GM19372 (cell line): ENCODE measurements around the gene COL15A1.

Source experiments
- ATAC-seq: cut with Tn5 transposase; IDR thresholded peaks from one replicate; pipeline ENCODE4 v1.9.1; 2021; ENCODE audit warnings: mild to moderate bottlenecking, low read depth, moderate library complexity; ENCODE audit not compliant: unreplicated experiment

Gene COL15A1

DNA sequence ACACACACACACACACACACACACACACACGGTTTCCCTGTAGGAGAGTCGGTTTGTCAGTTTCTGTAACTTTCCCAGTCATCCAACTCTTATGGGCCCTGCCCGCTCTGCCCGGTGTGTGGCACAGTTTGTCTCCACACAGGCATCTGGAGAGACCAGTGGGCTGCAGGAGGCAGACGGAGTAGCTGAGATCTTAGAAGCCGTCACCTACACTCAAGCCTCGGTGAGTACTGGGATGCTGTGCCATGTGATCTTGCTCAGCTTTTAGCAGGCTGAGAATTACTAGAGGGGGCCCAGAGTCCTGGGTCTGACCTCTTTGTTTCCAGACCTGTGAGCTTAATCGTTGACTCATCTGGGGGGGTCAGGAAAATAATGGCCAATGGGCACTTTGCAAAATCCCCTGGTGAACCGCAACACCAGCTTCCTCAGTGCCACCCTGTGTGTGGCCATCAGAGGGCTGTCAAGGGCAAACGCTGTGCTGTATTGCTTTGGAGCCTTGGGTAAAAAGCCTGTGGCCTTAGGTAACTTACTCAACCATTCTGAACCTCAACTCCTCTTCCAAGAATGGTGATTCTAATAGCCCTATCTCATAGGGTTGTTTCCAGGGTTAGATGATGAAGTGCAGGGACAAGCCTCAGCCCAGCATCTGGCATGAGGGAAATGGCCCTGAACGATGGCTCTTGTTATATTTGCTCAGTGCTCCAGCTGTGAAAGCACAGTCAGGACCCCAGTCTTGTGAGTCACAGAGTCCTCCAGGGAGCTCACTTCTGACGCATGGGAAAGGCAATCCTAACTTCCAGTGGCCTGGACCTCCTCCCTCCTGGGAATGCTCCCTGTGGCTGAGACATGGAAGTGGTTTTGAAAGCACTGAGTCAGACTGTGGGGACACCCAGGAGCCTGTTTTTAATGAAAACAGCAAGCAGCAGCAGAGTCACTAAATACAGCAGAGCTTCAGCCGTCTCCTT, 45.6 kb downstream of the COL15A1 start:
- no peak for ATAC-seq

DNA sequence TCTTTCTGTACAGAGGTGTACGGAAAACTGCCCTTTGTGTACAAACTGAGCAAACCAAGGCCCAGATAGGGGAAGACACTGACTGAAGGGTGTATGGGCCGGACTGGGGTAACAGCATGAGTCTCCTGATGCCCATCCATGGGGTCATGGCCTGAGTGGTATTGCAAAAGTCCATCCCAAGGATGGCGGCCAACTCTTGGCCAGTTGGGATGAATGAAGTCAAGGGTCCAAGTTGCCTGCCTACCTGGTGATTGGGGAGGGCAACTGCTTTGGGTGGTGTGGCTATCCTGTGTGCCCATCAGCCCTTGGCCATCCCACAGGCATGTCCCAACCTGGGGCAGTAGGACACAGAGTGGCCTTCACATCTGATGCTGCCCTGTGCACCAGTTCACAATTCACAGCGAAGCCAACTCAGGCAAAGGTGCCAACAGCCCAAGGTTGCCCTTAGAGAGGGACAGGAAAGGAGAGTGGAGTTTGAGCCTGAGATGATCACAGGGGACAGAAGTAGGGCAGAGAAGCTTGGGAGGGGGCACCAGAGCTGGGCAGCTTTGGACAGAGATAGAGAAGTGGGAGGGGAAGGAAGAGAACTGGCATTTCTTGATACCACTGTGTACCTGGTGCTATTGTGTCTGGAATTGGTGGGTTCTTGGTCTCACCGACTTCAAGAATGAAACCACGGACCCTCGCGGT, 46.6 kb downstream of the COL15A1 start:
- ATAC-seq, result no peak

- no peak for ATAC-seq
Measured at GRCh38 chr9:98992107-98992884, 48.6 kb downstream of the COL15A1 start.

DNA sequence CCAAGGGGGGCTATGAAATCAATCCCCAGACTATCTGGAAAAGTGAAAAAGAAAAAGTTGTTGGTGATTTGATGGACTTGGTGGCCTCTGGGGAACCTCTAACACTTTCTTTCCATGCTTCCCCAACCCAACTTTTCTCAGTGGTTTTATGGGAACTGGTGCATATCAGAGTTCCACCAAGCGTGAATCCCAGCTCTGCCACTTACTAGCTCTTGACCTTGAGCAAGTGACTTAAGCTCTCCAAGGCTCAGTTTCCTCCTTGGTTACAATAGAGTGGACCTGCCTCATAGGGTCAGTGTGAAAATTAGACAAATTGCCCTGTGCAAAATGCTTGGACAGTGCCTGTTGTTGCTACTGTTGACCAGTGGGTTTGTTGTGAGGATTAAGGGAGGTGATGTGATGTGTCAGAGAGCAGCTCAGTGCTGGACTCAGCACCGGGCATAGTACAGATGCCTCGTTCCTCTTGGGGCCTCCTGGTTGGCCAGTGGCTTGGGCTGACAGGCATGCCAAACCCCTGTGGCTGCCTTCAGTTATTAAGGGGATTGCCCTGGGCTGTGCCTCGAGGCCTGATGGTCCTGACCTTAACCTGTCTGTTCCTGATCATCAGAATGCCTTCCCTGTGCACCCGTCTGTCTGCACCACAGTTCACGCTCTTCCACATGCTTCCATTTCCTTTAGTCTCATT, 49.3 kb downstream of the COL15A1 start:
- ATAC-seq, result no peak

- no peak for ATAC-seq
Measured at GRCh38 chr9:98993570-98993945, 49.9 kb downstream of the COL15A1 start.

DNA sequence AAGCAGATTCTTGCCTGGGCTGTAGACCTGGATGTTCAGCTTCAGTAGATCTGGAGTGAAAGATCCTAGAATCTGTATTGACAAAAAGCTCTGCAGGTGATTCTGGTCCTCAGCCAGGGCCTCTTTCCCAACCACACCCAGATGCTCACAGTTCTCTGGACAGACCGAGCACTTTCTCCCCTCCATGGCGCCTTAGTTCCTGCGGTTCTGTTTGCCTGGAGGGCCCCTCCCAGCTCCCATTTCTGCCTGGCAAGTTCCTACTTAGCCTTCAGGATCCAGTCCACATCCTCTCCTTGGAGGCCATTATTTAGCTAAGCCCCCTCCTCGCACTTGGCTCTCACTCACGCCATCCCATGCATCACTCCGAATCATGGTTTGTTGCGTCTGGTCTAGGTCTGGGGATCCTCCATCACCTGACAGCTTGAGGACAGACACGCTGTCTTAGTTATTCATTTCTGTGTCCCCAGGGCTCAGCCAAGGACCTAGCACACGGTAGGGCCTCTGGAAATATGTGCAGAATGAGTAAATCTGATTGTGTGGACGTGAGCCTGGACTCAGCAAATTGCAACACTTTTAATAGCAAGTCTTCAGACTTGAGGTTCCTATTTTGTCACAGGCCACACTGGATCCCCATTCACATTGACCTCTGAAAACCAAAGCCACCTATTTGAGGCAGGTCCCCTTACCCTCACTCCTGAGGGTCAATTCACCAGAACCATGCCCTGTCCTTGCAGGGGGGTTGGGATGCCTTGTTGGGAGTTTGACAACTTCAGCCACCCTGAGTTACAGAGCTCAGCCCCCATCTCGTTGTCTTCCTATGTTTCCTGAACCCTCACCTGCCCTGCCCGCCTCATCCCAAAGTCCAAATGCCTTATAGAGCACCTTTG, 50.7 kb downstream of the COL15A1 start:
- no peak for ATAC-seq

GRCh38 chr9:98995059-98995671, 51.5 kb downstream of the COL15A1 start:
- no peak for ATAC-seq

DNA sequence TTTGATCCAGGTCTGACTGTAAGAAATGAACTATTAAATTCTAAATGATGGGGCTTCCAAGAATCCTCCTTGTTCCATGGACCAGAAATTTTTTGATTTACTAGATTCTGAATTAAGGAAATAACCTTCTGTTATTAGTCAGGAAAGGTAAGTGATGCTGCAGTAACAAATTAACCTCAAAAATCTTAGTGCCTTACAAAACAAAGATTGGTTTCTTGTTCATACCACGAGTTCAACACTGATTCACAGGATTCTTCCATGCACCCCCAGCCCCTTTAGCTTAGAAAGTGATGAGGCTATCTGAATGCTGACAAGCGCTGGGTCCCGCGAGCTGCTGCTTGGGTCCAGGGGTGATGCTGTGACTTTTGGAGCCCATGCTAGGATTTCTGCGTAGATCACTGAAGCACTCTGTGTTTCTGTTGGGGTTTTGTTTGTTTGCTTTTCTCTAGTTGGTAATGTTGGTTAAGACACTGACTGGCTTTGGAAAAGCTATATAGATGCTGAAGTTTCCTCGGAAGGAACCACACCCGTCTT, 52.3 kb downstream of the COL15A1 start:
- ATAC-seq, result no peak

DNA sequence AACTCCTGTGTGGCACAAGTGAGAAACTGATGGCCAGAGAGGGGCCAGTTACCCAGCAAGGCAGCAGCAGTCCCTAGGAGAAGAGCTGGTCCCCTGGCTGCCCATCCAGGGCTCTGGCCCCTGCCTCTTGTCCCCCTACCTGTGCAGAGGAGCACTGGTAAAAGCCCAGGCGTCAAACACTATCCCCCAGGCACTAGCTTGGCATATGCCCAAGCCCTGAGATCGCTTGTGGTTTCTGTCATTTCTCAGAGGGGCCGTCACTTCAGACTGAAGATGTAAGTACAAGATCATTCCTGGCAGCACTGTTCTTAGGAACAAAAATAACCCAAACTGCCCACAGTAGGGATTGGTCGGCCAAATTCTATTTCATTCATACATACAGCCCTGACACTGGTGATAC, 53.9 kb downstream of the COL15A1 start:
- ATAC-seq, result no peak

DNA sequence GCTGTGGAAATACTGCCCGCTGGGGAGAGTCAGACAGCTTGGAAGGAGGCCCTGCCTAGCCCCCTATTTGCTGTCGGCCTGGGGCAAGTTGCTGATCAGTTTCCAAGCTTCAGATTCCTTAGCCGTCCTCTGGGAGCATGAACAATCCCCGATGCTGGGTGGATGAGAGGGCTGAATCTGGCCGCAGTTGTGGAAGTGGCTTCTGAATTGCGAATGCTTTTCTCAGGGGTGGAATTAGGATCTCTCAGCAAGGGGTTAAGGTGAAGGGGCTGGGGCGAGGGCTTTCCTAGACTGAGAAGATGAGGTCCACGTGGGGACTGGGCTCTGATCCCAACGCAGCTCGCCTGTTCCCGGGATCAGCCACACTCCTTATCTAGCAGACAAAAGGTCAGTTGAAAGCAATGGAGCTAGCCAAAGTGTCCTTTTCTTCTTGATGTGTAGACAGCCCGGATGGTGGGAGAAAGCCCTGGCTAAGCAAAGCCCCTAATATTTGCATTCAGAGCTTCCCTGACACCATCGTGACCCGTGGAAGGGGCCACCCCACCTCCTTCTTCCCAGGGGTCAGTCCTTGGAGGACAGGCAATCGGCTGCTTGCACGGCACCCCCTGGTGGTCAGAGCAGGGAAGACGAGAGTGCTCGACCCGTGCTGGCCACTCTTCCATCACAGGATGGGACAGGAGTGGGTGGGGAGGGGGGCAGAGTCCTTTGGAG, 54.9 kb downstream of the COL15A1 start:
- ATAC-seq, result no peak

- ATAC-seq, result no peak
Measured at GRCh38 chr9:98999152-98999525, 55.4 kb downstream of the COL15A1 start.

- ATAC-seq, result no peak
Measured at GRCh38 chr9:99000476-99001395, 57.0 kb downstream of the COL15A1 start.

DNA sequence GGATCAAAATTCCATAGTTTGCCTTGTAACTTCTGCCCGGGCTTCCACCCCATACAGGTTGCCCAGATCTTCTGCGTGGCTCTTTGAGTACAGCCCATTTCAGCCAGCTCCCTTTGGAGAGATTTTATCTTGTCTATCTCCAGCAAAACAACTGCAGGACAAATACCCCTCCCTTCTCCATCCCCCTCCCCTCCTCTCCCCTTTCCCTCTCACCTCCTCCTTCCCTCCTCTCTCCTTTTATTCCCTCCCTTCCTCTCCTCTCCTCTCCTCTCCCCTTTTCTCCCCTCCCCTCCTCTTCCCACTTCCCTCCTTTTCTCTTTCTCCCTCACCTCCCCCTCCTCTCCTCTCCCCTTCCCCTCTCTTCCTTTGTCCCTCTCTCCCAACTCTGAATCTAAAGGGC, 58.2 kb downstream of the COL15A1 start:
- ATAC-seq, result no peak

- no peak for ATAC-seq
Measured at GRCh38 chr9:99002706-99003105, 59.0 kb downstream of the COL15A1 start.

DNA sequence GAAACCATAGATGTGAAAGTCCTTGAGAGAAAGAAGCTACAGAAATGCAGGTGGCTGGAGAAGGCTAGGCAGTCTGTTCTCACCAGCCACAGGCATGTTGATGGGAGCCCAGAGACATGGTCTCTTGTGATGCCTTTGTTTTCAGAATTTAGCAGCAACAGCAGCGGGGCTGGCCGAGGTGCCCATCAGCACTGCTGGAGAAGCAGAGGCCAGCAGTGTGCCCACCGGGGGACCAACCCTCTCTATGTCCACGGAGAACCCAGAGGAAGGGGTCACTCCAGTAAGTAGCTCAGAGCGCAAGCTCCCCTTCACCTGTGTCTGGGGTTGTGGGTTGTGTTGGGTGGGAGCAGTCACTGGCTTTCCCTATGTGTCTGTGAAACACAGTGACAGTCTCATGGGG, 59.6 kb downstream of the COL15A1 start:
- ATAC-seq, result no peak

- ATAC-seq, result no peak
Measured at GRCh38 chr9:99004115-99004514, 60.4 kb downstream of the COL15A1 start.
